Gastrocnemius medialis (tissue), 4 donors: Measurements from ENCODE around the gene THTPA. TPM values are rescaled to one million over a fixed set of nuclear protein-coding genes. Genes with fewer than 3 reads are reported as not detected.

ENCODE experiments used
- ATAC-seq, 2 donors: fragments of 150-250 bp; one replicate each; pipeline ENCODE4 v1.9.1; 2016
- DNase-seq, 2 donors: peaks; one replicate each; pipeline ENCODE4 v3.0.0-alpha.2; 2019
- H3K27ac ChIP-seq, 4 donors: fragments of 200-600 bp; sonication (generic); 1 replicate in 1 of 4; 2 replicates in 3 of 4; pipeline ENCODE4 v1.5.1; 2016 to 2018; ENCODE audit warnings: mild to moderate bottlenecking in 2 of 4, moderate library complexity in 1 of 4
- H3K27me3 ChIP-seq, 3 donors: fragments of 200-600 bp; sonication (generic) in 2 of 3; 1 replicate in 1 of 3; 2 replicates in 2 of 3; pipeline versions ENCODE4 v1.5.1 to v1.6.0; 2016 to 2019; ENCODE audit warnings: mild to moderate bottlenecking in 1 of 3, moderate library complexity in 1 of 3
- H3K36me3 ChIP-seq, 2 donors: fragments of 200-600 bp; sonication (generic) in 1 of 2; one replicate each; pipeline ENCODE4 v1.5.1; 2017 to 2018
- H3K4me1 ChIP-seq, 2 donors: fragments of 200-600 bp; sonication (generic) in 1 of 2; one replicate each; pipeline ENCODE4 v1.5.1; 2016 to 2017; ENCODE audit warnings: mild to moderate bottlenecking in 2 of 2
- H3K4me3 ChIP-seq, 4 donors: fragments of 200-600 bp; sonication (generic) in 3 of 4; 1 replicate in 1 of 4; 2 replicates in 3 of 4; pipeline ENCODE4 v1.5.1; 2016 to 2019; ENCODE audit warnings: mild to moderate bottlenecking in 2 of 4
- H3K9me3 ChIP-seq, 3 donors: fragments of 200-600 bp; sonication (generic) in 2 of 3; 1 replicate in 1 of 3; 2 replicates in 2 of 3; pipeline ENCODE4 v1.5.1; 2016 to 2019
- POLR2A ChIP-seq, 2 donors: fragments of 450-650 bp; IDR thresholded peaks; one replicate each; pipeline ENCODE4 v1.6.1; 2017; ENCODE audit warnings: antibody characterized with exemption in 2 of 2, mild to moderate bottlenecking in 2 of 2, moderate library complexity in 2 of 2
- in situ Hi-C, 4 donors: fragments of 200-750 bp; cut with MboI; loops; one replicate each; pipeline versions ENCODE4 v1.15.0 to v1.8.0; 2017; ENCODE audit warnings: low sequenced_read_pairs in 4 of 4
- intact Hi-C: fragments of 100-400 bp; cut with DNase I; formaldehyde crosslinking; loops from one replicate; pipeline ENCODE4 v1.15.1; 2023; ENCODE audit warnings: low total_unique reads
- total RNA-seq, 4 donors: library from RNA; depleted of rRNA; stranded (reverse); fragments of >200 nt; gene quantifications; one replicate each; pipeline versions ENCODE4 v1.1.0 to v1.2.3, GENCODE V29; 2016
- TF ChIP-seq, protein P1 (sequence below), 5 experiments: fragments of 450-650 bp in 3 of 5; fragments of 200-600 bp in 2 of 5; sonication (generic) in 2 of 5; IDR thresholded peaks in 4 of 5; conservative IDR thresholded peaks in 1 of 5; 1 replicate in 4 of 5; 2 replicates in 1 of 5; pipeline ENCODE4 v1.5.1; 2016 to 2019; ENCODE audit warnings: antibody characterized with exemption in 5 of 5, mild to moderate bottlenecking in 3 of 5, moderate library complexity in 3 of 5

The THTPA gene
- total RNA-seq, 4 donors from 2014 or later = 13.2 to 32.9 (median 21.4) TPM

DNA sequence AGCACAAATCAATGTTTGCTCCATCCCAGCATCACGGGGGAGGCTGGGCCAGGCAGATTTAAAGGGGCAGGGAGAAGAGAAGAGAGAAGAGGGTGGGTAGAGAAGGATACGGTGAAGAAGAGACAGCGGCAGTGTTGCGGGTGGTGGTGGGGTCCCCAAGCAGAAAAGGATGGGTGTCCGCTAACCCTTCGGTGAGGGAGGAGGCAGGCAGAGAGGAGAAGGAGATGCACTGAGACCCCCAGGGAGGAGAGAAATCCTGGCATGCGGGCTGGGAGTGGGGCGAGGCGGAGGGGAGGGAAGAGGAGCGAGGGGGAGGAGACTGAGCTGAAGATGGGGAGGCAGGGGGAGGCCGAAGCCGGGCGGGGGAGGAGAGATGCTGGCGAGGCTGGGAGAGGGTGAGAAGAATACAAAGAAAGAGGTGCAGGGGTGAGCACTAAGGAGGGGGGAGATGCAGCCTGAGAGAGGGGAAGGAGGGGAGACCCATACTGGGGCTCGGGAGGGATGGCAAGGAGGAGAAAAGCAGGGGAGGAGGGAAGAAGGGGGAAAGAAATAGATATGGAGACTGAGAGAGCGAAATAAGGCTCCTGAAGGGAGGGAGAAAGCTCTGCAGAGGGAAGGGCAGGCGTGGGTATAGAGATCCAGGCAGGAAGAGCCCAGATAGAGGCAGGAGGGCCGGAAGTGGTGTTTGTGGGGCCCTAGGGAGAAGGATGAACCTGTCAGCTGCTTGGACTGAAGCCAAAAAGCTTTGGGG, 22.7 kb downstream of the THTPA start, which contains the start of gene JPH4:
Gene JPH4 (minus strand): TSS at position 231 of the 751 bp plus-strand sequence. CDS start 1,337 bp downstream, outside the sequence.
- Histone ChIP-seq H3K36me3 (no peaks in the 10 kb centered on the region), H3K27me3 (peaks cover 44 to 58% (median 53%) of the 10 kb centered on the region in 3 donors), H3K9me3 (no peaks in the 10 kb centered on the region), H3K4me3 (peak within 1 kb of the TSS in 1 of 4 donors; percentile 24), H3K4me1 (no peaks in the 10 kb centered on the region), H3K27ac (no peak within 1 kb of the TSS)
- intact Hi-C loops = no loop called here
- in situ Hi-C loops = no loop called here
- DNase-seq (no peak), ATAC-seq (no peak)
- TF ChIP-seq, protein P1, sequence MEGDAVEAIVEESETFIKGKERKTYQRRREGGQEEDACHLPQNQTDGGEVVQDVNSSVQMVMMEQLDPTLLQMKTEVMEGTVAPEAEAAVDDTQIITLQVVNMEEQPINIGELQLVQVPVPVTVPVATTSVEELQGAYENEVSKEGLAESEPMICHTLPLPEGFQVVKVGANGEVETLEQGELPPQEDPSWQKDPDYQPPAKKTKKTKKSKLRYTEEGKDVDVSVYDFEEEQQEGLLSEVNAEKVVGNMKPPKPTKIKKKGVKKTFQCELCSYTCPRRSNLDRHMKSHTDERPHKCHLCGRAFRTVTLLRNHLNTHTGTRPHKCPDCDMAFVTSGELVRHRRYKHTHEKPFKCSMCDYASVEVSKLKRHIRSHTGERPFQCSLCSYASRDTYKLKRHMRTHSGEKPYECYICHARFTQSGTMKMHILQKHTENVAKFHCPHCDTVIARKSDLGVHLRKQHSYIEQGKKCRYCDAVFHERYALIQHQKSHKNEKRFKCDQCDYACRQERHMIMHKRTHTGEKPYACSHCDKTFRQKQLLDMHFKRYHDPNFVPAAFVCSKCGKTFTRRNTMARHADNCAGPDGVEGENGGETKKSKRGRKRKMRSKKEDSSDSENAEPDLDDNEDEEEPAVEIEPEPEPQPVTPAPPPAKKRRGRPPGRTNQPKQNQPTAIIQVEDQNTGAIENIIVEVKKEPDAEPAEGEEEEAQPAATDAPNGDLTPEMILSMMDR (IDR thresholded peaks at IDR 0.05 in 4 of 5, conservative IDR thresholded peaks at IDR 0.05 in 1 of 5) = no peak
- no peak for TF ChIP-seq POLR2A (IDR thresholded peaks at IDR 0.05)

DNA sequence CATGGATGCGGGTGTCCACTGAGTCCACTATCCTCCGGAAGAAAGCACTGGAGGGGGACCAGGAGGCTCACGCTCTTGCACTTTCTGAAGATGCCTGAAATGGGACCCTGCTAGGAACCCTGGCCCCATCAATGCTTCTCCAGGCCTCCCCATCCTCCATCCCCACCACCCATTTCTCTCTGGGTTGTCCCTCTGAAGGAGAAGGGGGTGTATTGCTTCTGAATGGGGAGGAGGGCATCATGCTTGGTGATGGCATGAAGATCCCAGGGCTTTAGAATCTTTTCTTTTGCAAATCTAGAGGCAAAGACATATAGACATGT, 23.2 kb downstream of the THTPA start:
- Histone ChIP-seq H3K9me3 (no peaks in the 10 kb centered on the region), H3K27me3 (peaks cover 44 to 55% (median 53%) of the 10 kb centered on the region in 3 donors), H3K4me3 (no peak overlapping the region), H3K4me1 (no peaks in the 10 kb centered on the region), H3K36me3 (no peaks in the 10 kb centered on the region), H3K27ac (no peak overlapping the region)
- DNase-seq = no peak
- TF ChIP-seq POLR2A (IDR thresholded peaks at IDR 0.05) = no peak
- TF ChIP-seq, protein P1 (IDR thresholded peaks at IDR 0.05 in 4 of 5, conservative IDR thresholded peaks at IDR 0.05 in 1 of 5) = no peak
- in situ Hi-C loops = no loop called here
- intact Hi-C loops = no loop called here
- no peak for ATAC-seq

DNA sequence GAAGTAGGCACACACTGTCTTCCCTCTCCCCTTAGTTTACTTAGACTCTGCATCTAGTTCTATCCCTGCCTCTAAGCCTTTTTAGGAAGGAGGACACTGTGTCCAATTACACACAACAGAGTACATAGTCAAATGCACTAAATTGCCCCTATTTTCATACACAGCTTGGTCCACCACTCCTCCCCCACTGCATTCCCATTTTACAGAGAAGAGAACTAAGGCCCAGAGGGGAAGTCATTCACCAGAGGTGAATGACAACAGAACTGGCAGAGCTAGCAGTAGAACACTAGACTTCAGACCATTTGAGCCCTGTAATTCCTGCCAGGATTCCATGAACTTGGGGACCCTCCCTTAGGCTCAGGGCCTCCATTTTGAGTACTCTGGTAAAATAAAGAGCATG, 23.7 kb downstream of the THTPA start:
- Histone ChIP-seq H3K27ac (no peak overlapping the region), H3K4me3 (no peak overlapping the region), H3K27me3 (peaks cover 44 to 53% (median 52%) of the 10 kb centered on the region in 3 donors), H3K36me3 (no peaks in the 10 kb centered on the region), H3K4me1 (no peaks in the 10 kb centered on the region), H3K9me3 (no peaks in the 10 kb centered on the region)
- no peak for DNase-seq
- in situ Hi-C loops (no loop called here), intact Hi-C loops (no loop called here)
- no peak for ATAC-seq
- TF ChIP-seq, protein P1 (IDR thresholded peaks at IDR 0.05 in 4 of 5, conservative IDR thresholded peaks at IDR 0.05 in 1 of 5) = no peak
- TF ChIP-seq POLR2A (IDR thresholded peaks at IDR 0.05) = no peak

DNA sequence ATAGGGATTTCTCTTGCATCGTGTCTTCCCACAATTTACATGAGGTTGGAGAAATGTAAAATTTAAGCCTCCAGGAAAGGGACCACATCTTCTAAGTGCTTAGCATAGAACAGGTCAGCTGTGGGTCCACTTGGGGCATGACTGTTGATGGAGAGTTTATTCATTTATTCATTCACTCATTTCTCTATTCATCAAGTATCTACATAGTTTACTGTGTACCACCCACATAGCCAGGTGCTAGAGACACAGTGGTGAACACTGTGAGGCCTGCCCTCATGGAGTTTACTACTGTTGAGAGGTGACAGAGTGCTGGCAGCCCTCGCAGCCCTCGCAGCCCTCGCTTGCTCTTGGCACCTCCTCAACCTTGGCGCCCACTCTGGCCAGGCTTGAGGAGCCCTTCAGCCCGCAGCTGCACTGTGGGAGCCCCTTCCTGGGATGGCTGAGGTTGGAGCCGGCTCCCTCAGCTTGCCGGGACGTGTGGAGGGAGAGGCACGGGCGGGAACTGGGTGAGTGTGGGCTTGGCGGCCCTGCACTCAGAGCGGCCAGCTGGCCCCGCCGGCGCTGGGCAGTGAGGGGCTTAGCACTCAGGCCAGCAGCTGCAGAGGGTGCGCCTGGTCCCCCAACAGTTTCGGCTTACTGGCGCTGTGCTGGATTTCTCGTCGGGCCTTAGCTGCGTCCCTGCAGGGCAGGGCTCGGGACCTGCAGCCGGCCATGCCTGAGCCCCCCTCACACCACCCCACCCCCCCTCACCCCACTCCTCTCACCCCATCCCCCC, 24.3 kb downstream of the THTPA start:
- no peak for TF ChIP-seq POLR2A (IDR thresholded peaks at IDR 0.05)
- TF ChIP-seq, protein P1 (IDR thresholded peaks at IDR 0.05 in 4 of 5, conservative IDR thresholded peaks at IDR 0.05 in 1 of 5) = no peak
- Histone ChIP-seq H3K27ac (no peak overlapping the region), H3K4me1 (no peaks in the 10 kb centered on the region), H3K27me3 (peaks cover 42 to 50% (median 46%) of the 10 kb centered on the region in 3 donors), H3K4me3 (no peak overlapping the region), H3K9me3 (no peaks in the 10 kb centered on the region), H3K36me3 (no peaks in the 10 kb centered on the region)
- ATAC-seq (no peak), DNase-seq (no peak)
- in situ Hi-C loops (no loop called here), intact Hi-C loops (no loop called here)
